GM21576 (cell line): ENCODE results near the gene POU2AF3.

ENCODE experiments used
- ATAC-seq: cut with Tn5 transposase; IDR thresholded peaks from one replicate; pipeline ENCODE4 v1.9.1; 2021; ENCODE audit warnings: mild to moderate bottlenecking, moderate library complexity; ENCODE audit not compliant: unreplicated experiment

The POU2AF3 gene

DNA sequence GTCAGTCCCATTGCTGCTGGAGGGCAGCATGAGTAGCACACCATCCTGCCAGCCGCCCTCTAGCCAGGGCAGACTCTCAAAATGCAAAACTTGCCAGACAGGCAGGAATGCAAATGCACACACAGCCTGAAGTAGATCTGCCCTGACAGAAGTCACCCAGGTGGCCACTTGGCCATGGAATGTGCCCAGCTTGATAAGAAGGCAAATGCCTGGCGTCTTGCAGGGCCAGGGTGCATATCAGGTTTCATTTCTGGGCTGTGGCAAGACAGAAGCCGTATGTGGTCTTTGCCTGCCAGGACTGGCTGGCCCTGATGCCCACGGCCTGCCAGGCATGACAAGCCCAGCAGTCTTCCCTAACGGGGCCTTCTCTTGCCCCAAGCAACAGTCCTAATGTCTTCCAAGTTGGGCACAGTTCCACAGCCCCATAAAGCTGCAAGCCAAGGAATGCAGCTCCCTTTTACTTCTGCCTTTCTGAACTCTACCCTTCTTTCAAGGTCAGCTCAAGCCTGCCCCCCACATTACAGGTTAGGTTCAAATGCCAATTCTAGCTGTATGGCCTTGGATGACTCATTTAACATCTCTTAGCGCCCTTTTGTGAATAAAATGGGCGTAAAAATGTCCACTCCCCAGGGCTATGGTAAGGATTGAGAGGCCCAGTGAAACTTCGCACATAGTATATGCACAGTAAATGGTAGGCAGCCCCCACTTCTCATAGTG lies 29.7 kb downstream of the POU2AF3 start:
- ATAC-seq = no peak

DNA sequence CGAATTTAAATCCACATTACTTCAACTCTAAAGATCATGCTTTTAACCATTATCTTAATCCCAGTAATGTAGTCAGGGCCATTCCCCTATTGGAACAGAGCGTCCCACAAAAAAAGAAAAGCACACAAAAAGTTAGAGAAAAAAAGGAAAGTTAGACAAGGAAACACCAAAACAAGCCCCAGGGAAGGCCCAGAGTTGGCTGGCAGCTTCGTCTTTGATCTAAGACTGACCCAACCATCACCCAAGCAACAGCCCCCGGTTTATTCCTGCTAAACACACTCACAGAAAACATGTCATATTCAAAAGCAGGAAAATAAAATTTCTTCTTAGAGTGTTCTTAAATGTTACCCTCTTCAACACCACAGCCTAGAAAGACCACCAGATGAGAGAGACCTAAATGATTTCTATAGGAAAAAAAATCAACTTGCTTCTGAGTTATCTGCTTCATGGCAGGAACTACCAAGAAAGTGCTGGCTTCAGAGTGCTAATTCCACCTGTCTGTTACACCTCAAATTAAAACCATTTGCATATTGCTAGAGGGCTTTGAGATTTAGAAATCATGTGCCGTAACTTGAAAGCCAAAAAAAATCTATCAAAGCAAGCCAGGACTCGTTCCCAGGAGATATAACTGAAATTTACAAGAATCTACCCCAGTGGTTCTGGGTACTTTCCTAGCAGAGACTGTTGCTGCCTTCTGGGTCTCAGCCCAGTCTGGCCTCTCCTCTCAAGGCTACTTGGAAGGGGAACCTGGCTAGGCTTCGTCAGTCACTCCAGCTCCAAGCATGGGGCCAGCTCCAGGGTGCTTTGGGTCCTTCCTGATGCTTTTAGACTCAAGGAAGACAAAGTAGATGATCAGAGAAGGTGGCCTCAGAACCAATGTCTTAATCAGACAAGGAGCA lies 31.2 kb downstream of the POU2AF3 start:
- no peak for ATAC-seq

DNA sequence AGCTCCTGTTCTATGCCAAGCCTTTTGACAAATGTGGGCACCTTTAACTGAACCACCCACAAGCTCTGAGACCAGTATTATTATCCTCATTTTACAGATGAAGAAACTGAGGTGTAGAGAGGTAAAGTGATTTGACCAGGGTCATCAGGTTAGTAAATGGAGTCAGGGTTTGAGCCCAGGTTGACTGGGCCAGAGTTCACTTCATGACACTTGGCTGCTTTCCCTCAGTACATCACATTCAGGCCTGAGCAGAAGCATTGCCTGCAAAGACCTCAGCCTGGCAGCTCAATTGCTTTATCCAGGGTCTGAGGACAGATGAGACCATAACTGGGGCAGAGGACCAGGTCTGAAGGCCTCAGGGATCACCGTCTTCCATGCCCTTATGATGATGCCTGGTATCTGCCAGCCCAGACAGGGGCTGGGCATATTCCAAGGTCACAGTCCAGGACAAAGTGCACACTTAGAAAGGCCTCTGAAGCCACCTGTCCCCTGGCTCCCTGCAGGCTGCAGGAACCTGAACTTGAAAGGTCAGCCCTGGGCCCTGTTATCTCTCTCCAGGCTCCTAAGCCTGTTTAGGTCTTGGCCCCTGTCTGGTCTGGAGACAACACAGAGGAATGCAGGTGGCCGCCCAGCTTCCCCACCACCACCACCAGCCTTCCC lies 32.0 kb downstream of the POU2AF3 start:
- ATAC-seq = no peak

DNA sequence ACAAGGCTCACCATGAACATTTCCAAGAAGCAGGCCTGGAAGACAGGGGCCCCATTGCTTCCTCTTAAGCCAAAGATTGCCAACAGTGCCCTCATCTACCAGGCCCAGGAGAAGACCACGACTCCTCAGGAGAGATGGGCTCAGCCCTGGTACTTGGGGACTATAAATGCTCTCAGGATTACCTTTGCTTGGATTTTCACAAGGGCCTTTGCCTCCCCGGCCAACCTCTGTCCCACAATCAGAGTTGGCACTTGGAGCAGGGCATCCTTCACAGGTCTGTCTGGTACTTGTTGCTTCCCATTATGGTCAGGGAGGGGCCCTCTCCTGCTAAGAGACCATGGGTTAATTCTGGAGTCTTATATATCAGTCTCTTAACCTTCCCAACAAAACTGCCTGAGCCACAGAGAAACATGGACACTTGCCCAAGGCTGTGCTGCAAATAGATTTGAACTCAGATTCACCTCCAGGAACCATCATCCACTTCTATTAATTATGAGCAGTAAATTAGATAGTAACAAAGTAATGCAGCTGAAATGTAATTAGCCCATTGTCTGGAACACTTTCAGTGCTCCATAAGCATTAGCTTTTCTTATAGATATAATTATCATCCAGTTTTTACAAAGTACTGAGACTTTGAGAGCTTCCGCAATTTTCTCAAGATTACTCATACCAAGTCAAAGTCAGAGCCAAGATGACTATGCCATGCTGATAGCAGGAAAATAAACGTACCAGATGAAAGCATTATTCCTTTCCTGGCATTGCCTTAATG lies 33.5 kb downstream of the POU2AF3 start:
- no peak for ATAC-seq

DNA sequence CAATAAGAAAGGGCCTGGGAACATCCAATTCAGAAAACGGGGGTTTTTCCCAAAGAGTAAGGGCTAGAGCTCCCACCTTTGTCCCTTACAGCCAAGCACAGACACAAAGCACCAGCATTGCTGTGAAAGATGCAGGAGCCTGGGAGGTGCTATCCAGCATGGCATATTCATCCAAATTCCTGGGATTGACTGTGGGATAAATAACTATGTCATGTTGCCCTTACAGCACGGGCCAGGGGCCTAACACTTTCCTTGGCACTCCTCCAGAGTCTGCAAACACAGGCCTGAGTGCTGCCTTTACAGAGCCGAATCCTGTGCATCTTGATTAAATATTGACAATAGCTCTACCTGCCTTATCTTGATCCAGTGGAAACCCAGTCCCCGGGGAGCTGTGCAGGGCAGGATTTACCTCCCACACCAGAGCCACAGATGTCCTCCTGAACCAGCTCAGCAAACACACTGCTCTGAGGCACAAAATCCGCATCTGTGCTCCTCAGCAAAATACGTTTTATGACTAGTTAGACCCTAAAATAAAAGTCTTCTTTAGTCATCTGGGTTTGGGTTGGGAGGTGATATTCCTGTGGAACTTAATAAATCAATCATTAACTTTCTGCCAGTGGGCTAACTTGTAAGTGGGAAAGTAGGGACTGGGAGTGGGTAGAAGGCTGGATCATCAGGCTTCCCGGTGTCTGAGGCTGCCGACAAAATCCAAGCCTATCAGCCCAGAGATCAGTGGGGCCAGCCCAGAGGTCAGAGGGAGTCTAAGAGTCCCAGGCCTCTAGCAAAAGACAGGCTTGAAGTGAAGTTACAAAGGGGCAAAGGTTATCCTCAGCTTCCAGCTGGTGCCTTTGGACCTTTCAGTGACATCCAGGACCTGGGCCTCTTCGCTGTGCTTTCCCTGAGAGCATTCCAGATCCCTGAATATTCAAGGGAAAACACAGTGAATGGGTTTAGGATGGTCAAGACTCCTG lies 36.5 kb downstream of the POU2AF3 start:
- no peak for ATAC-seq

DNA sequence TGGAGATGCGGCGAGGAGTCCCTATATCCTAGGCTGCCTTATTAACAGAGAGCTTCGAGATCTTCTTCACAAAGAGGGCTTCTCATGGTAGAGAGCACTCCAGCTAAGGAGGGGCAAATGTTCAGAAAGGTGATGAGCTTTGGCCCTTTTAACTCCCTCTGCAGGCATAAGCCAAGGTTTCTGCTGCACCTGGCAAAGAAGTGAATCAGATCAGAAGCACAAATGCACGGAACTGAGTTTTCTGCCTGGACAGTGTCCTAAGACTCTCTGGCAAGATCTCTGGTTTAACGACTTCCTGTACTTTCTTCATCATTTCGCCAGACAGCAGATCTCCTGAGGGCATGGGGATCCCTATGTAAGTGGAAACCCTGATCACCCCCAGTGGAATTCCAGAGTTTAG lies 37.2 kb downstream of the POU2AF3 start:
- ATAC-seq = no peak

DNA sequence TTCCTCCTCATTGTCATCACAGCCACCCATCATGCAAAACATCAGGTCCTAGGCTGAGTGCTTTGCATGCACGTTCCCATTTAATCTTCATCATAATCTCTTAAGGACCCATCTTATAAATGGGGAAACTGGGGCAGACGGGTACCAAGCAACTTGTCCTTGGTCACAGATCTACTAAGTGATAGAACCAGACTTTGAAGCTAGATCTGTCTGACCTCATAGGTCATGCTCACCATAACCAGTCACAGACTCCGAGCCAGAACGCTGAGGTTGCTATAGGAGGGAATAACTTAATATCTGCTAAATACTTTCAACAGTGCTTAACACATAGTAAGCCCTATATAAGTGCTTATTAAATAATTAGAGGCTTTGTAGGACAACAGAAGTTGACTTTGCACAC lies 37.7 kb downstream of the POU2AF3 start:
- no peak for ATAC-seq

DNA sequence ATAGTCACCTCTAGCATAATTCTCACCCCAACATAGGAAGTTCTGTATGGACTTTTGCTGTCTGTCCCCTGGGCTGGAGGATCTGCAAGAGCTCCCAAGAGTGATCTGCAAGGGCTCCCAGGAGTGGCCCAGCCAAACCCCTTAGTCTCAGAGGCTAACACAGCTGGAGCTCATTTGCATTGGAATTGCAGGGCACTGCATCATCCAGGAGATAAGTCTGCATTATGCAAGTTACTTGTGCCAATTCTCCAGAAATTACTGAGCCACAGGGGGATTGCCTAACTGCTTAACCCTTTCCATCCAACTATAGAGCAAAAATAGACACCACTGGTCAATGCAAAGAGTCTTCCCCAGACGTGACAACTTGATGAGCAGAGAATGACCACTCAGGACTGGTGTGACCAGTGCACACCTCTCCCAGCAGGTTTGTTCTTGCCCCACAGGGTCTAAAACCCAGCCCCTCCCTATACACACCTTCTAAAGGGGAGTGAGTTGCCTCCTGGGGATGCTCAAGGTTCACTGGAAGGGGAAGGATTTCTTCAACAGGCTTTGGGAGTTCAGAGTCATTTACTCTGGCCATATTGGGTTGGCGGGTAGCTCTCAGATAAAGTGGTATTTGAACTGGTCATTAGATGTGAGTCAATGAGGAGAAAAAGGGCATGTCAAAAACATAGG lies 38.4 kb downstream of the POU2AF3 start:
- ATAC-seq = no peak

DNA sequence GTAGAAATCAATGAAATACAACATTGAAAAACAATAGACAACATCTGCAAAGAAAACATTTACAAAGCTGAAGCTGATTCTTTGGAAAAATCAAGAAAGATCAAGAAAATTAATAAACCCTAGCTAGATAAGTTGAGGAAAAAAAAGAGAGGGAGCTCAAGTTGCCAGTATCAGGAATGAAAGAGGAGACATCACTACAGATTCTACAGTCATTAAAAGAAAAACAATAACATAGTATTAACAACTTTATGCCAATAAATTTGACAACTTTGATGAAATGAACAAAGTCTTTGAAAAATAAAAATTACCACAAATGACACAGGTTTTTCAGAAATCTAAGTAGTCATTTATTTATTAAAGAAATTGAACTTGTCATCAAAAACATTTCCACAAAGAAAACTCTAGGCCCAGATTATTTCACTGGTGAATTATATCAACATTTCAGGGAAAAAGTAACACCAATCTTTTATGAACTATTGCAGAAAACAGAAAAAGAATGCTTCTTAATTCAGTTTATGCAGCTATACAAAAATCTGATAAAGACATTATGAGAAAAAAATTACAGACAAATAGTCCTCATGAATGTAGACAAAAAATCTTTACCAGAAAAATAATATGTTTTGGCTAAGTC lies 41.5 kb downstream of the POU2AF3 start:
- ATAC-seq = no peak

DNA sequence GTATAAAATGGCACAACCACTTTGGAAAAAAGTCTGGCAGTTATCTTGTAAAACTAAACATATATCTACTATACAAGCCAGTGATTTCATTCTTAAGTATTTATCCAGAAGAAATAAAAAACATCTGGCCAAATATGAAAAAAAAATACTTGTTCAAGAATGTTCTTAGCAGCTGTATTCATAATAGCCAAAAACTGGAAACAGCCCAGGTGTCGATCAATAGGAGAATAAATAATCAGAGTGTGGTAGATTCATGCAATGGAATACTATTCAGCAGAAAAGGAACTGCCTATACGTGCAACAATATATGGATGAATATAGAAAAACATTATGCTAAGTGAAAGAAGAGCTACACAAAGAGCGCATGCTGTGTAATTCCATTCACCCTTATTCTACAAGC lies 44.0 kb downstream of the POU2AF3 start:
- ATAC-seq = no peak

DNA sequence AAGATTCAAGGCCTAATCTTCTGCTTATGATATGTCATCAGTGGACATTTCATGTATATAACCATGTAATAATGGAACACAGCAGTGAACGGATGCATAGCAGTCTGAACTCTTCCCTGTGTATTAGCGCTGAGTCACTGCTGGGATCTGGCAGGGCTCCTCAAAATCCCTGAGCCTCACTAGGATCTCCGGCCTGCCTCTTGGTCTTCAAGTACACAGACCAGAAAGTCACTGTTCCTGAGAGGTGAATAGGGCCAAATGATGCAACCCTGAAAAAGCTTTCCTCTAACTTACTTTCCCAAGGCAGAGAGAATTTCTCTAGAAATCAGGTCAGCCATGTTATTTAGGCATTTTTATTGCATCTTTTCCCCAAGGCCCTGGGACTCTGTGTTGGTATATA lies 45.7 kb downstream of the POU2AF3 start:
- no peak for ATAC-seq

DNA sequence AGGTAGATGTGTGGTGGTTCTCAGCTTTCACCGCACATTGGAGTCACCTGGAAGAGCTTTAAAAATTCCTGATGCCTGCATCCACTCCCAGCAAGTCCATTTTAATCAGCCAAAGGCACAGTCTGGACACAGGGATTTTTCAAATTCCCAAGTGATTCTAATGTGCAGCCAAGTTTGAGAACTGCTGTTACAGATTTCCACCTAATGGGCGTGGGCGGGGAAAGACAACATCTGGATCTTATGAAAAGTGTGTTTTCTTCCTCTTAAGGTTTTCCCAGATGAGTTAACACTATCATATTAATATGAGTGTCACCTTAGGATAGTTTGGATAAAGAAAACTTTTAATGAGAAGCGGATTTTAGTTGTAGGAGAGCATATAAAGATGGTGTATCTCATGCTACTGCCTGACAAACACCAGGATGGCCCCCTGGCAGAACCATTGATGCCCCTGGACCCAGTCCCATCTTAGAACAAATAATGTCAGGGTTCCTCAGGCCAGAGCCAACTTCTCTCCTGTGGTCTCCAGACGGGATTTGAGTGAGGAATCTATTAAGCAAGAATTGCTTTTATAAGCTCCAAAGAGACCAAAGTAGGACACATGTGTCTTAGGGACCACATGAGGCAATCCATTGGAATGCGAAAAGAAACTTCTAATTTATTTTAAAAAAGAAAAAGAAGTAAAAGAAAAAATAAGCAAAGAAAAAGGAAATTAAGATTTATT lies 48.8 kb downstream of the POU2AF3 start:
- no peak for ATAC-seq

DNA sequence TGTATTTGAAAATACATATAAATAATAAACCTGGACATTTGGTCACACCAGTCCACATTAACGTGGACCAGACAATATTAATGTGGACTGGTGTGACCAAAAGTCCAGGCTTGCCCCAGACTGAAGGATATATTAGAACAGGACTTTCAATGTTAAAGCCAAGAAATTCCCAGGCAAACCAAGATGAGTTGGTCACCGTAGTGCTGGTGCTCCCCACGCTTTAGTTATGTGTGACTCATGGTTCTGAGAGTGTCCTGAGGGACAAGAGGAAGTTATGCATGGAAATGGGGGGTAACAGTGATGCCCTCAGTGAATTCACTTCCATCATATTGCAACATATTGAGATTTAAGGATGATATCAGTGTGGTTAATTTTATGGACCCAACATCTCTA lies 49.4 kb downstream of the POU2AF3 start:
- ATAC-seq = no peak

DNA sequence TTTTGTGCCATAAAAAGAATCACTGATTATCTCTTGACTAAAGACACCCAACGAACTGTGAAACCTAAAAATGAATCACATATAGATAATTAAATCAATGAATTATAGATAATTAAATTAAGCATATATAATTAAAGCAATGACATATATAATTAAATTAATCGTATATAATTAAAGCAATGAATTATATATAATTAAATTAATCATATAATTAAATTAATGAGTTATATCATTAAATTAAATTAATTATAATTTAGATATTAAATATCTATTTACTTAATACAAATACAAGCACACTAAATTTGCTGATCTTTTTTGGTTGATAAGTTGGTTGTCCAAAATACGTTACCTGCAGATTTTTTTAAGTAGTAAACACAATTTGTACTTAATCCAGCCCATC lies 49.8 kb downstream of the POU2AF3 start:
- no peak for ATAC-seq

DNA sequence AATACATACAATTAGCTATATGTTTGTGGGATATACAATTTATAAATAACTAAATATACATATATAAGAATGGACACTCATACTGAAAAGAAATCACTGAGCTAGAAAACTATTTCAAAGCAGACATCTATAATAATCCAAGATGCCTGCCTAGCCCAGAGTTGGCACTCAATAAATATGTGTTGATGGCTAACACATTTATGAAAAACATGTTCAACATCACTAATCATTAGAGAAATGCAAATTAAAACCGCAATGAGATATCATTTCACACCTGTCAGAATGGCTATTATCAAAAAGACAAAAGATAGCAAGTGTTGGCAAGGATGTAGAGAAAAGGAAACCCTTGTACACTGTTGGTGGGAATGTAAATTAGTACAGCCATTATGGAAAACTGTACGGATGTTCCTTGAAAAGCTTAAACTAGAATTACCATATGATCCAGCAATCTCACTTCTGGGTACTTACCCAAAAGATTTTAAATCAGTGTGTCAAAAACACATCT lies 50.9 kb downstream of the POU2AF3 start:
- ATAC-seq = no peak

DNA sequence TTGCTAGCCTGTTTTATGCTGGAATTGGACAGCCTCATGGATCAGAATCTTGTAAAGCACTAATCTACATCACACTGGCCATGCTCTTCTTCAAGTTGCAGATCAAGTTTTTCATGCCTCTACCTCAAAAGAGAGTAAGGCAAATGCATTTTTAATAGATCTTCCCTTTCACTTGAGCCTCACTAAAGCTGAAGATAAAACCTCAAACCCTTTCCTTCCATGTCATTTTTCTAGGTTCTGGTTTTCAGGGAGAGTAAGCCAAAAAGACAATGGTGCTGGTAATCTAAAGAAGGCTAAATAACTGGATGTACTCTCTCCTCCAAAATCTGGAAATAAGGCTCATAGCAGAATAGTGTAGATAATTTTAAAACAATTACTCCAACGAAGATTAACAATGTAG lies 52.5 kb downstream of the POU2AF3 start:
- ATAC-seq = no peak

DNA sequence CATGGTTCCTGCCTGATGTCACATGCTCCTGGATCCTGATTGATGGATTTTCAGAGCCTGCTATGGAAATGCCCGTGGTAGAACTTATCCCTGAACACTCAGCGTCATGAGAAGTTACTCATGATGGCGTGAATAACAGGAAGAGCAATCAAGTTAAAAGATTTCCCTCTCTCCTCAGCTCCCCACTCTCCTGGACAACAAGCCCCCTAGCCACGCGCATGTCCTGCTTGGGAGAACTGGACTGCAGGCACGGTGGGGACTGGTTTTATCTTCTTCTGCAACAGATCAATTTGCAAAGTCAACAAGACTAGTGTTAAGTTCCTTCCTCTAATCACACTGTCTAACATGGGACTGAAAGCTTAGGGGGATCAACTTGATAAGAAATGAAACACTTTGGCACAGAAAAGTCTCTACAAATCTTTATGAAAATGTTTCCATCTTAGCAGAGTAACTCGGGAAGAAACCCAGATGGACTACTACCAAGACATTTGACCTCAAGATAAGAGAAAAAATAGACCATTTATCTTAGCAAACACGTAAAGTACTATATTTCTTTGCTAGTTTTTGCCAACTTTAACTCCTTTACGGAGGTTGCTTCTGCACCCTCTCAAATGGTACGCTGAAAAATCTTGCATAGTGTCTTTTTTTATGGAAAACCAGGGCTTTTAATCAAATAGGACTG lies 53.2 kb downstream of the POU2AF3 start:
- no peak for ATAC-seq
